GM18519 (cell line): ENCODE measurements around the gene SPG7.

Source experiments
- ATAC-seq: cut with Tn5 transposase; IDR thresholded peaks from one replicate; pipeline ENCODE4 v1.9.1; 2021; ENCODE audit warnings: mild to moderate bottlenecking, moderate library complexity; ENCODE audit not compliant: unreplicated experiment, low FRiP score

The SPG7 gene

GRCh38 chr16:89545044-89545830, 37.0 kb downstream of the SPG7 start:
- ATAC-seq = no peak

- no peak for ATAC-seq
Observed at GRCh38 chr16:89545831-89546574, 37.8 kb downstream of the SPG7 start.

- no peak for ATAC-seq
Observed at GRCh38 chr16:89546781-89547180, 38.6 kb downstream of the SPG7 start.

GRCh38 chr16:89547291-89547690, 39.1 kb downstream of the SPG7 start:
- ATAC-seq = no peak

- no peak for ATAC-seq
Observed at GRCh38 chr16:89547860-89548259, 39.7 kb downstream of the SPG7 start.

GRCh38 chr16:89548344-89549006, 40.3 kb downstream of the SPG7 start:
- no peak for ATAC-seq

GRCh38 chr16:89549007-89549700, 41.0 kb downstream of the SPG7 start:
- no peak for ATAC-seq

GRCh38 chr16:89550421-89551007, 42.3 kb downstream of the SPG7 start:
- ATAC-seq = no peak

- no peak for ATAC-seq
Observed at GRCh38 chr16:89552329-89552728, 44.1 kb downstream of the SPG7 start.

GRCh38 chr16:89552913-89553312, 44.7 kb downstream of the SPG7 start:
- ATAC-seq = no peak

- no peak for ATAC-seq
Observed at GRCh38 chr16:89553733-89554132, 45.5 kb downstream of the SPG7 start.

- ATAC-seq = no peak
Observed at GRCh38 chr16:89554343-89554742, 46.1 kb downstream of the SPG7 start.

- ATAC-seq = no peak
Observed at GRCh38 chr16:89555265-89555664, 47.1 kb downstream of the SPG7 start.

GRCh38 chr16:89555780-89556179, 47.6 kb downstream of the SPG7 start:
- no peak for ATAC-seq

GRCh38 chr16:89556750-89557689, 48.8 kb downstream of the SPG7 start:
- ATAC-seq = no peak

GRCh38 chr16:89557690-89558490, 49.7 kb downstream of the SPG7 start:
- no peak for ATAC-seq

GRCh38 chr16:89560378-89561141, 52.4 kb downstream of the SPG7 start, which contains the start of gene RPL13:
RPL13 (plus strand) TSS chr16:89560682; CDS start chr16:89560960, 278 bp downstream.
- peak; percentile 80 for ATAC-seq
